ENCODE measurements around the gene GGA2. TPM values are rescaled to one million over a fixed set of nuclear protein-coding genes. Genes with fewer than 3 reads are reported as not detected.

Gene GGA2
- total RNA-seq, 1 donor = 18.9 TPM

GRCh38 chr16:23505671-23506605, 4.4 kb downstream of the GGA2 start:
- no peak for DNase-seq (ENCODE audit: low read depth in 2 of 3, low spot score in 2 of 3)

DNA sequence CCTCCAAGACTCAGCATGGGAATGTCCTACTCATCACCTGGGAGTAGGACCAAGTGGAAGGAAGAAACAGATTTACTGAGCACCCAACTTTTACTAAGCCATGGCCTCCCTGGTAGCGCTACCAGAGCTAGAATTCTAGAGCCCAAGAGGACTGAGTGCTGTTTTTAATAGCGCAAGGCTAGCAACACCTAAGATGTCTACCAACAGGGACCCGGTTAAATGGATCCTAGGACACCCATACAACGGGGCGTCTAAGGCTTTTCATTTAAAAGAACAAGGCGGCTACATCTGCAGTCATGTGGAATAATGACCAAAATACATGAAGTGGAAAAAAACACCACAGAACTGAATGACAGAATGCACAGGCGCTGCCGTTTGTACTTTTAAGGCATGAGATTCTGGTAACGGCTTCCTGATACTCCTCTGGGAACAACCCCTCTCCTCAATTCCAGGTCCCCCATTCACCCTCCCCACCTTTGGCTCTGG, 5.1 kb downstream of the GGA2 start:
- no peak for DNase-seq (ENCODE audit: low read depth in 2 of 3, low spot score in 2 of 3)

- DNase-seq (ENCODE audit: low read depth in 2 of 3, low spot score in 2 of 3) = no peak
These were observed 5.7 kb downstream of the GGA2 start for GRCh38 chr16:23504453-23505179.

DNA sequence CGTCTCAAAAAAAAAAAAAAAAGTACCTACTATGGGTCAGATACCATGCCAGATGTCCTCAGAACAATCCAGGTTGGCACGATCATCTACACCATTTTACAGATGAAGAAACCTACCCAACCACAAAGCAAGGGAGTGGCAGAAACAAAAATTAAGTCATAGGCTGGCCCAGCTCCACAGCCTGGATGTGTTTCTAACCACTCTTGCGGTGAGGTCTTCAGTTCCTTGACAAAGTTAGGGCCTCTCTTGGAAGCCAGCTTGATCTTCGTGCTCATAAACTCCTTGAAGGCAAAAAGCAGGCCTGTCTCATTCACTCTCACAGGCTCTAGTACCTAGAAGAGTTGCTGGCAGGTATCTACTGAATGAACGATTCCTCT, 6.2 kb downstream of the GGA2 start:
- no peak for DNase-seq (ENCODE audit: low read depth in 2 of 3, low spot score in 2 of 3)

DNA sequence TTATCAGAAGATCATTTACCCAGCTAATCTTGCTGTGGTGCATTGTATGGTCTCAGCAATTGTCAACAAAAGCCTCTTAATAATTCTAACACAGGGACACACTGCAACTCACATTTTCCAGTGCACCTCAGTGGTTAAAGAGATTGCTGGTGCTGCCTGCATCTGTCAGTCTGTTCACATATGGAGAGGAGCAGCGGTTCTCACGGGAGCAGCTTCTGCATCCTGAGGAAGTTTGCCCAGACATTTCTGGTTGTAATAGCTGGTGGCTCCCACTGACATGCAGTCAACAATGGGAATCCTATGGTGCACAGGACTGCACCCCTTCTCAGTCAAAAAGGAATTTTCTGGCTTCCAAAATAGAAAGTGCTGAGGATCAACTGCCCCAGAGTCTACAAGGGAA, 7.8 kb downstream of the GGA2 start:
- DNase-seq (ENCODE audit: low read depth in 2 of 3, low spot score in 2 of 3) = no peak

GRCh38 chr16:23501291-23501690, 9.0 kb downstream of the GGA2 start:
- no peak for DNase-seq (ENCODE audit: low read depth in 2 of 3, low spot score in 2 of 3)

GRCh38 chr16:23500862-23501225, 9.4 kb downstream of the GGA2 start:
- no peak for DNase-seq (ENCODE audit: low read depth in 2 of 3, low spot score in 2 of 3)

- DNase-seq (ENCODE audit: low read depth in 2 of 3, low spot score in 2 of 3) = no peak
These were observed 10.0 kb downstream of the GGA2 start for GRCh38 chr16:23500212-23500861.

GRCh38 chr16:23499801-23500200, 10.5 kb downstream of the GGA2 start:
- no peak for DNase-seq (ENCODE audit: low read depth in 2 of 3, low spot score in 2 of 3)

GRCh38 chr16:23498863-23499262, 11.4 kb downstream of the GGA2 start:
- DNase-seq (ENCODE audit: low read depth in 2 of 3, low spot score in 2 of 3) = no peak

- no peak for DNase-seq (ENCODE audit: low read depth in 2 of 3, low spot score in 2 of 3)
These were observed 12.8 kb downstream of the GGA2 start for GRCh38 chr16:23497543-23497868.

- no peak for DNase-seq (ENCODE audit: low read depth in 2 of 3, low spot score in 2 of 3)
These were observed 13.3 kb downstream of the GGA2 start for GRCh38 chr16:23496821-23497542.

DNA sequence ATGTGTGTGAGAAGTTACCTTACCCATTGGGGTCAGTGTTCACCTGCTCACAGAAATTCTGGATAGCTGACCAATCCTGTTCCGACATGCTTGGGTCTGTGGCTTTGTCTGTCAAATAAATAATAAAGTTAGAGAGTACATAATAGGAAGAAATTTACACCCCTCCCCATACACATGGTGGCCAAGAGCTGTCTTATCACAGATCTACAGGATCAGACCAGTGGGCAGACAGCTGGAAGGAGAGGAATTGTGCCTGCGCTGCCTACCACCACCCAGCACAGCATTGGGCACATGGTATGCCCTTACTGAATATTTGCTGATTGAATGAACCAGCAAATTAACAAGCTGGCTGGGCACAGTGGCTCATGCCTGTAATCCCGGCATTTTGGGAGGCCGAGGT, 14.6 kb downstream of the GGA2 start:
- no peak for DNase-seq (ENCODE audit: low read depth in 2 of 3, low spot score in 2 of 3)

DNA sequence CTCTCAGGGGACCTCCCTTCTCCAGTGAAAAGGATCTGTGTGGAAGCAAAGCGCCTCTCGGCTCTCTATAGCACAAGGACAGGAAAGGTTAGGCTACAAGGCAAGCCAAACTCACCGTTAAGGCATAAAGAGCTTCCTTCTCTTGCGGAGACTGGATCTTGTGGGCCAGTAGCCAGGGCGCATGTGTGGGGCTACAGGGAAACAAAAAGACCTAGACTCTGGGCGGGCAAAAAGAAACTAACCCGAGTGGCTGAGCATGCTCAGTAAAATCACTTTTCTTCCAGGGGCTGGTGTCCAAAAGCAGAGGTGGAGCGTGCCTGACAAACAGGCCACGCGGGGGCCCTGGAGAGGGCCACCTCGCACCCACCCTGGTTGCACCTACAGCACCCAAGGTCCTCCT, 16.1 kb downstream of the GGA2 start:
- no peak for DNase-seq (ENCODE audit: low read depth in 2 of 3, low spot score in 2 of 3)

DNA sequence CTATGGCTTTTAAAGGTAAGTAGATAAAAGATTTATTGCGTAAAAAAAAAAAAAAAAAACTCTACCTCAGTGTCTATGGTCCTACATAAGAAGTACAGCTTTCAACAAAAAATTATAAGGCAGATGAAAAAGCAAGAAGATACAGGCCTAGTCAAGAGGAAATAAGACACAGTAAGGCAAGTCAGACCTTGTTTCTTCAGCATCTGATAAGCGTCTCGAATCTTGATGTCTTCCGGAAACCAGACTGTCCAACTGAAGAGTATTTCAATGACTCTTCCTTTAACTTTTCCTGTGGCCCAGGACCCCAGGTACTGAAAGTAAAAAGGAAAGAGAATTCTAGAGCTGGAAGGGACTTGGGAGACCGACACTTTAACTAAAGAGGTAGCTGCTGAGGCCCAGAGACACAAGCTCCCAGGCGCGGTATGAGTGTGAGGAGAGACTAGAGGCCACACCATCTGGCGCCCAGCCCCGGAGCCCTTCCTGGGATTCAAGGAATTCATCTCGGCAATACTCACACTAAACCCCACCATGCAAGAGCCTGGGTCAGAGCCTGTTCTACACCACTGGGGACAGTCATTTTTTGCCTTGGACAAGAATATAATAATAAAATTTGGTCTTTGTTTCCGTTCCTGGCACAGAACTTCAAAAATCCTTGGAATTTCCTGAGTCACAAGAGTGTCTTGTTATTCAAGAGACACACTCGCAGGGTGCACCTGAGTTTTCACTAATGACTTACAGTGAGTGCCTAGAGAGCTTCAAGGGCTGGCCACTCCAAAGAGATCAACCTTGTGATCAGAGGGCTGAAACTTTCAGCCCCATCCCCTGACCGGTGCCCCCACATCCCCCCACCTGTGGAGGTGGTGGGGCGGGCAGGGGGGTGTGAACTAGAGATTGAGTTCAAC, 18.6 kb downstream of the GGA2 start:
- DNase-seq (ENCODE audit: low read depth in 2 of 3, low spot score in 2 of 3) = no peak

DNA sequence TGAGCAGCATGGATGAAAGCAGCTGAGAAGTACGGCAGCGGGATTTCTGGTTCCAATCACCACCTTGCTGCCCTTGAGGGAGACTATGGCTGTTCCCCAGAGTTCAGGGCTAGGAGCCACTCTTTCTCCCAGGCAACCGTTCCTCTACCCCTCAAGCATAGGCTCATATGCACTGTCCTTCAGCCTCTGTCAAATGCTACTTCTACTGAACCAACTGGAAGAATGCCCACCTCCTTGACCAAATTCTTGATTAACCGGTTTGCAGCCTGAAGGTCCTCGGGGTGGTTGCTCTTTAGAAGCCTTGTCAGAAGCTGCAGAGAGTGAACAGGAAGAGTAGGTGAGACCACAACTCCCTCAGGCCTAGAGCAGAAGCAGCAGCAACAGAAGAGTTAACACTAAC, 23.8 kb downstream of the GGA2 start:
- no peak for DNase-seq (ENCODE audit: low read depth in 2 of 3, low spot score in 2 of 3)

GRCh38 chr16:23485841-23486240, 24.5 kb downstream of the GGA2 start:
- no peak for DNase-seq (ENCODE audit: low read depth in 2 of 3, low spot score in 2 of 3)

- DNase-seq (ENCODE audit: low read depth in 2 of 3, low spot score in 2 of 3) = no peak
These were observed 25.1 kb downstream of the GGA2 start for GRCh38 chr16:23485257-23485614.

- no peak for DNase-seq (ENCODE audit: low read depth in 2 of 3, low spot score in 2 of 3)
These were observed 25.6 kb downstream of the GGA2 start for GRCh38 chr16:23484510-23485256.

All from hematopoietic multipotent progenitor cell (in vitro differentiated cells).